Trophoblast cell (in vitro differentiated cells and primary cell): ENCODE measurements around the gene VSTM4.

Experiments
- DNase-seq, 2 donors: peaks; one replicate each; pipeline ENCODE4 v3.0.0-alpha.2; 2016
- H2AFZ ChIP-seq: 2 replicates; pipeline ENCODE4 v1.6.1; 2013; ENCODE audit warnings: low read length, moderate library complexity, mild to moderate bottlenecking; ENCODE audit not compliant: insufficient read depth, poor library complexity
- H2AK5ac ChIP-seq: 2 replicates; pipeline ENCODE4 v1.6.1; 2013; ENCODE audit warnings: mild to moderate bottlenecking, low read length
- H2BK120ac ChIP-seq: 2 replicates; pipeline ENCODE4 v1.6.1; 2013; ENCODE audit warnings: low read length, mild to moderate bottlenecking, moderate library complexity; ENCODE audit not compliant: insufficient read depth, poor library complexity
- H2BK12ac ChIP-seq: 2 replicates; pipeline ENCODE4 v1.6.1; 2013; ENCODE audit warnings: mild to moderate bottlenecking, low read length, moderate library complexity
- H2BK5ac ChIP-seq: 2 replicates; pipeline ENCODE4 v1.6.1; 2013; ENCODE audit warnings: low read length, low read depth, moderate library complexity, mild to moderate bottlenecking; ENCODE audit not compliant: poor library complexity
- H3K14ac ChIP-seq: 2 replicates; pipeline ENCODE4 v1.6.1; 2013; ENCODE audit warnings: mild to moderate bottlenecking, low read length
- H3K18ac ChIP-seq: 2 replicates; pipeline ENCODE4 v1.6.1; 2013; ENCODE audit warnings: mild to moderate bottlenecking, low read length
- H3K23ac ChIP-seq: 2 replicates; pipeline ENCODE4 v1.6.1; 2013; ENCODE audit warnings: low read length
- H3K27ac ChIP-seq: 2 replicates; pipeline ENCODE4 v1.5.1; 2013; ENCODE audit warnings: low read depth, mild to moderate bottlenecking, inconsistent platforms, low read length, moderate library complexity
- H3K27me3 ChIP-seq: 2 replicates; pipeline ENCODE4 v1.6.1; 2013; ENCODE audit warnings: inconsistent platforms, mild to moderate bottlenecking, low read length, moderate library complexity; ENCODE audit not compliant: insufficient read depth
- H3K36me3 ChIP-seq, 2 experiments: 1 replicate in 1 of 2; 2 replicates in 1 of 2; pipeline ENCODE4 v1.6.1; 2013; ENCODE audit warnings: low read length in 2 of 2, mild to moderate bottlenecking in 2 of 2, moderate library complexity in 1 of 2; ENCODE audit not compliant: insufficient read depth in 2 of 2, control insufficient read depth in 1 of 2
- H3K4ac ChIP-seq: 2 replicates; pipeline ENCODE4 v1.6.1; 2013; ENCODE audit warnings: low read depth, mild to moderate bottlenecking, low read length, moderate library complexity
- H3K4me1 ChIP-seq, 2 experiments: 1 replicate in 1 of 2; 2 replicates in 1 of 2; pipeline ENCODE4 v1.6.1; 2013; ENCODE audit warnings: low read length in 2 of 2, mild to moderate bottlenecking in 2 of 2, moderate library complexity in 1 of 2; ENCODE audit not compliant: insufficient read depth in 2 of 2, control insufficient read depth in 1 of 2
- H3K4me2 ChIP-seq: 2 replicates; pipeline ENCODE4 v1.6.1; 2013; ENCODE audit warnings: inconsistent platforms, mild to moderate bottlenecking, low read length, moderate library complexity
- H3K4me3 ChIP-seq: 2 replicates; pipeline ENCODE4 v1.5.1; 2013; ENCODE audit warnings: mild to moderate bottlenecking, low read depth, low read length, inconsistent platforms
- H3K79me1 ChIP-seq: one replicate; pipeline ENCODE4 v1.6.1; 2013; ENCODE audit warnings: low read length
- H3K79me2 ChIP-seq: 2 replicates; pipeline ENCODE4 v1.6.1; 2013; ENCODE audit warnings: low read length, mild to moderate bottlenecking; ENCODE audit not compliant: control insufficient read depth, insufficient read depth, poor library complexity
- H3K9ac ChIP-seq: 2 replicates; pipeline ENCODE4 v1.6.1; 2013; ENCODE audit warnings: mild to moderate bottlenecking, low read length
- H3K9me3 ChIP-seq: 2 replicates; pipeline ENCODE4 v1.6.1; 2013; ENCODE audit warnings: low read depth, mild to moderate bottlenecking, control low read depth, inconsistent platforms, low read length; ENCODE audit not compliant: insufficient read depth
- H4K12ac ChIP-seq: 2 replicates; pipeline ENCODE4 v1.6.1; 2013; ENCODE audit warnings: low read depth, mild to moderate bottlenecking, low read length, moderate library complexity
- H4K8ac ChIP-seq: 2 replicates; pipeline ENCODE4 v1.6.1; 2013; ENCODE audit warnings: low read depth, mild to moderate bottlenecking, low read length, moderate library complexity
- H4K91ac ChIP-seq: one replicate; pipeline ENCODE4 v1.6.1; 2013; ENCODE audit warnings: low read depth, mild to moderate bottlenecking, low read length, moderate library complexity
- WGBS: extraction: QIAGEN DNeasy Blood & Tissue Kit; methylation state at CpG from one replicate; pipeline ENCODE4 v1.1.7; 2013; ENCODE audit warnings: missing lambda C conversion rate; ENCODE audit not compliant: insufficient read length, insufficient coverage; ENCODE audit errors: extremely low coverage; 5-methylcytosine and 5-hydroxymethylcytosine counted together

Gene VSTM4

DNA sequence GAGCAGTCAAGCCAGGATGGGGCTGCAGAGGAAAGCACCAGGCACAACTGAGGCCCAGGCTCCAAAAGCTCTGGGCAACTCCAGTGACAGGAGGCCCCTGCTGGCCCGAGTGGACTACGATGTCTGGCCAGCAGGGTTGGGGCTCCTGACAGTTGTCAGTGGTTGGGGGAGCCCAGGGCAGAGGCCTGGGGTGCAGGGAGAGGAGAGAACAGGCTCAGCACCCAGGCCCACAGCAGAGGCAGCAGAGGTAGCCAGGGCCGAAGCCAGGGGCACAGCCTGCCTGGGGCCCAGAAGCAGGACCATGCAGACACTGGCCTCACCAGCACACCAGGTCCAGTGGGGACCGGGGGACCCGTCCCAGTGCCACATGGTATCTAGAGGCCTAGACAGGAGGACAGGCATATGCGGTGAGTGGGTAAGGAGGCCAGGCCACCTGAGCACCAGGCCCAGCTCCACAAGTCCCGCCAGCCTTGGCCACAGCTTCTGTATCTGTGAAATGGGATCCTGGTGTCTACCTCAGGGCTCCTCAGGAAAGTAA, 129.6 kb downstream of the VSTM4 start:
- H2BK120ac ChIP-seq, result no peak overlapping the region
- H4K12ac ChIP-seq, result no peak overlapping the region
- no peak overlapping the region for H2AFZ ChIP-seq
- H3K4me3 ChIP-seq, result no peak overlapping the region
- H3K79me2 ChIP-seq, result no peaks in the 10 kb centered on the region
- no peak overlapping the region for H2BK5ac ChIP-seq
- no peak for DNase-seq
- no peak overlapping the region for H3K4me2 ChIP-seq
- no peak overlapping the region for H4K91ac ChIP-seq
- H3K4ac ChIP-seq, result no peak overlapping the region
- WGBS, result no CpG with 5 or more reads among the region's 7 CpGs
- H3K4me1 ChIP-seq, result no peaks in the 10 kb centered on the region
- no peak overlapping the region for H4K8ac ChIP-seq
- H3K79me1 ChIP-seq, result no peaks in the 10 kb centered on the region
- H3K36me3 ChIP-seq, result no peaks in the 10 kb centered on the region
- H3K9me3 ChIP-seq, result no peaks in the 10 kb centered on the region
- H3K23ac ChIP-seq, result no peak overlapping the region
- H3K9ac ChIP-seq, result no peak overlapping the region
- no peak overlapping the region for H2AK5ac ChIP-seq
- H2BK12ac ChIP-seq, result no peak overlapping the region
- H3K27ac ChIP-seq, result no peak overlapping the region
- no peak overlapping the region for H3K18ac ChIP-seq
- H3K14ac ChIP-seq, result no peak overlapping the region
- H3K27me3 ChIP-seq, result no peaks in the 10 kb centered on the region

- no peak overlapping the region for H3K27ac ChIP-seq
- H3K4ac ChIP-seq, result no peak overlapping the region
- H3K79me1 ChIP-seq, result no peaks in the 10 kb centered on the region
- H2AFZ ChIP-seq, result no peak overlapping the region
- H3K4me1 ChIP-seq, result no peaks in the 10 kb centered on the region
- no peak overlapping the region for H4K91ac ChIP-seq
- H3K27me3 ChIP-seq, result no peaks in the 10 kb centered on the region
- no peak overlapping the region for H2BK5ac ChIP-seq
- H3K14ac ChIP-seq, result no peak overlapping the region
- DNase-seq, result no peak
- H3K9me3 ChIP-seq, result no peaks in the 10 kb centered on the region
- H4K12ac ChIP-seq, result no peak overlapping the region
- no peaks in the 10 kb centered on the region for H3K36me3 ChIP-seq
- no peak overlapping the region for H3K18ac ChIP-seq
- H4K8ac ChIP-seq, result no peak overlapping the region
- no peaks in the 10 kb centered on the region for H3K79me2 ChIP-seq
- H2AK5ac ChIP-seq, result no peak overlapping the region
- no peak overlapping the region for H2BK12ac ChIP-seq
- no peak overlapping the region for H3K4me2 ChIP-seq
- H2BK120ac ChIP-seq, result no peak overlapping the region
- no peak overlapping the region for H3K9ac ChIP-seq
- WGBS, result no CpG with 5 or more reads among the region's 5 CpGs
- H3K4me3 ChIP-seq, result no peak overlapping the region
- no peak overlapping the region for H3K23ac ChIP-seq
Measured at GRCh38 chr10:48983648-48984351, 131.5 kb downstream of the VSTM4 start.

- Histone ChIP-seq H2BK5ac (no peak overlapping the region), H3K4ac (no peak overlapping the region), H4K8ac (no peak overlapping the region), H3K9me3 (no peaks in the 10 kb centered on the region), H2AFZ (no peak overlapping the region), H3K4me2 (no peak overlapping the region), H4K12ac (no peak overlapping the region), H3K9ac (no peak overlapping the region), H3K79me2 (no peaks in the 10 kb centered on the region), H2BK120ac (no peak overlapping the region), H3K4me3 (no peak overlapping the region), H3K27ac (no peak overlapping the region), H3K14ac (no peak overlapping the region), H2BK12ac (no peak overlapping the region), H3K18ac (no peak overlapping the region), H2AK5ac (no peak overlapping the region), H3K36me3 (no peaks in the 10 kb centered on the region), H3K23ac (no peak overlapping the region), H4K91ac (no peak overlapping the region), H3K27me3 (no peaks in the 10 kb centered on the region), H3K4me1 (no peaks in the 10 kb centered on the region), H3K79me1 (no peaks in the 10 kb centered on the region)
- no CpG with 5 or more reads among the region's 5 CpGs for WGBS
- DNase-seq, result no peak
Measured at GRCh38 chr10:48982584-48982983, 132.7 kb downstream of the VSTM4 start.

GRCh38 chr10:48981310-48981907, 133.9 kb downstream of the VSTM4 start:
- Histone ChIP-seq H3K79me2 (no peaks in the 10 kb centered on the region), H3K27ac (no peak overlapping the region), H3K4me2 (no peak overlapping the region), H2BK5ac (no peak overlapping the region), H3K23ac (no peak overlapping the region), H3K4me3 (no peak overlapping the region), H3K4me1 (no peaks in the 10 kb centered on the region), H3K9ac (no peak overlapping the region), H2BK12ac (no peak overlapping the region), H3K4ac (no peak overlapping the region), H2BK120ac (no peak overlapping the region), H3K9me3 (no peaks in the 10 kb centered on the region), H3K79me1 (no peaks in the 10 kb centered on the region), H4K8ac (no peak overlapping the region), H4K91ac (no peak overlapping the region), H3K27me3 (no peaks in the 10 kb centered on the region), H2AFZ (no peak overlapping the region), H2AK5ac (no peak overlapping the region), H3K36me3 (no peaks in the 10 kb centered on the region), H3K14ac (no peak overlapping the region), H3K18ac (no peak overlapping the region), H4K12ac (no peak overlapping the region)
- DNase-seq, result peak; percentile 51 to 73
- WGBS, result no CpG with 5 or more reads among the region's 12 CpGs
